GM21360 (cell line): Measurements from ENCODE around the gene MAD1L1.

Experiments used
- ATAC-seq: cut with Tn5 transposase; IDR thresholded peaks from one replicate; pipeline ENCODE4 v1.9.1; 2021; ENCODE audit warnings: mild to moderate bottlenecking, moderate library complexity; ENCODE audit not compliant: unreplicated experiment

The MAD1L1 gene

DNA sequence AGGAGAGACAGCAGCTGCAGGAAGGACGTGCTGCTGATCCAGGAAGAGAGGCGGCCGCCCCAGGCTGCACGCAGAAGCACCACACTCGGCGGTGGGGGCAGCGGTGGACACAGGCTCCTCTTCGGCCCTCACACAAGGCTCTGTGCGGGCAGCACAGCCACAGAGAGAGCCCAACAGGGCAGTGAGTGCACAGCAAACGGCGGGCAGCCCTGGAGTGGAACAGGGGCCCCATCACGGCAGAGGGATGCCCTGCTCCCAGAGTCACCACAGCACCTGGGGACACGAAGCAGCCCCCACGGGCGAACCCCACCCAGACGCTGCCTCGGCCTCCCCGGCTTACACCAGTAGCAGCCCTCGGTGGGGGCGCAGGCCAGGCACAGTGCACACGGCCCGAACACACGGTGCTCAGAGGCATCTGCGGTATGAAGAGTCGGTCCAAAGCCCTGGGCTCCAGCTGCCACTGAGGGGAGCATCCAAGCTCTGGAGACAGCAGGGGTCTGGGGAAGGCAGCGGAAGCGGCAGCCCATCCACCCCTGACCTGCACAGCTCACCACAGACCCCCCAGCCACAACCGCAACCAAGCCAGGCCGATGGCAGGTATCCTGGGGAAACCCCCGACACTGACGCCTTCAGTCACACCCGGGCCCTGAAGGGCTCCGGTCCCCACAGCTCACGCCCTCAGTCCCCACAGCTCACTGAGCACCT lies 26.1 kb upstream of the MAD1L1 start:
- ATAC-seq = peak; percentile 76

DNA sequence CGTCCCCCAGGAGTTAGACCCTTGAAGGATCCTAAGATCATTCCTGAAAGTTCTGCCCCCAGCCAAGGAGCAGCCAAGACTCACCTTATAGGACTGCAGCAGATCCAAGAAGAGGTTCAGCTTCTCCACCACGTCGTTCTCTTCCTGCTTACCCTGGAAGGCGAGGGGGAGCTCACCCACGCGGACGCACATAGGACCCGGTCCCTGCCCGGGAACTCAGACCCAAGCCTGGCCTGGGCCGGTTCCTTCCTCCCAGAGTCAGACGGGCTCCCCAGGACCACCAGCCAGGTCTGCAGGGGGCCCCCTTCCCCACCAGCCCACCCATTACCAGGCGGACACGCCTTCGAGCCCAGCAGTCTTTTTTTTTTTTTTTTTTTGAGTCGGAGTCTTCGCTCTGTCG lies 24.9 kb upstream of the MAD1L1 start:
- ATAC-seq = no peak

DNA sequence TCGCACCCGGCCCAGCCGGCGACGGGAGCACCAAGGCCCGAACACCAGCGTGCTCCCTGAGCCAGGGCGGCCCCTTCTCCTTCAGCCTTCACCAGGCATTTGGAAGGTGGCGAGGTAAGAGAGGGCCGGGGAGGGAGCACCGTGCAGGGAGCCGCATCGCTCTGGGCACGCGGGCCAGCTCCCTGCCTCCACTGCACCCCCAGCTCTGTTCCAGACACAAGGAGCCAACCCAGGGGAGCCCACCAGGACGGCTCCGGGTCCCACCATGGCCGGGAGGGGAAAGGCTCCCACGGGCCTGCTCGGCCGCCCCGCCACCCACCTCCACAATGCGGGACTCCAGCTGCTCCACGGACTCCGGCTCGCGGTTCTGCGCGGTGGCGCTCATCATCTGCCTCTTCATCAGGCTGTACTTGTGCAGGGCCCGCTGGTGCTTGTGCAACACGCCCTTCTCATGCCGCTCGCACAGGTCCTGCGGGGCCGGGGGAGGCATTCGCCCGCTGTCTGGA lies 24.4 kb upstream of the MAD1L1 start:
- no peak for ATAC-seq

DNA sequence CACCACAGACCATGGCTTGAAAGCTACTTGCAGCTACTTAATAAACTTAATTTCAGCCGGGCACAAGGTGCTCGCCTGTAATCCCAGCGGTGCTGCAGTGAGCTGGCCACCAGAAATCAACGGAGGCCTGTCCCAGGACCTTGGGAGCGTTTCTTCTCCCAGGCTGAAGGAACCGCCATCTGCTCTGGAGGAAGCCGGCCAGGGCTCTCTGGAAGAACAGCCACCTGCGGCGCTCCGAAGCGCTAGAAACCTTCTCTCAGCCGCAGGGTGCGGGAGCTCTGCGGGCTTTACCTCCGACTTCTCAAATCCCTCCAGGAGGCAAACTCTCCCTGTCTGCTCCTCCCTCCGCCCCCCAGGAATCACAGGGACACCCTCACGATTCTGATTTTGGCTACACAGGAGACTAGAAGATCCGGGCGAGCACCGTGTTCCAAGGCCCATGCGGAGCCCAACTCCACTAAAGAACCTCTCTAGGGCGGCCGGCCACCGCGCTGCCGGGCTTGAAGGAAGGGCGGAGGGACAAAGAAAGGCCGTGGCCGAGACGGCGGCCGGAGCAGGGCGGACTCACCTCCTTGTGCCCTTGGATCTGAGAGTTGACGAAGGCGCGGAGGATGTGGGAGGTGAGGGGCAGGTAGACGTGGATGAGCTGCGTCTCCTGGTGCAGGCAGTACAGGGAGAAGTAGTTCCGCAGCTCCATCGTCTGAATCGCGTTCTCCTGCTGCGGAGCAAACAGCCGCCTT lies 23.7 kb upstream of the MAD1L1 start:
- no peak for ATAC-seq

DNA sequence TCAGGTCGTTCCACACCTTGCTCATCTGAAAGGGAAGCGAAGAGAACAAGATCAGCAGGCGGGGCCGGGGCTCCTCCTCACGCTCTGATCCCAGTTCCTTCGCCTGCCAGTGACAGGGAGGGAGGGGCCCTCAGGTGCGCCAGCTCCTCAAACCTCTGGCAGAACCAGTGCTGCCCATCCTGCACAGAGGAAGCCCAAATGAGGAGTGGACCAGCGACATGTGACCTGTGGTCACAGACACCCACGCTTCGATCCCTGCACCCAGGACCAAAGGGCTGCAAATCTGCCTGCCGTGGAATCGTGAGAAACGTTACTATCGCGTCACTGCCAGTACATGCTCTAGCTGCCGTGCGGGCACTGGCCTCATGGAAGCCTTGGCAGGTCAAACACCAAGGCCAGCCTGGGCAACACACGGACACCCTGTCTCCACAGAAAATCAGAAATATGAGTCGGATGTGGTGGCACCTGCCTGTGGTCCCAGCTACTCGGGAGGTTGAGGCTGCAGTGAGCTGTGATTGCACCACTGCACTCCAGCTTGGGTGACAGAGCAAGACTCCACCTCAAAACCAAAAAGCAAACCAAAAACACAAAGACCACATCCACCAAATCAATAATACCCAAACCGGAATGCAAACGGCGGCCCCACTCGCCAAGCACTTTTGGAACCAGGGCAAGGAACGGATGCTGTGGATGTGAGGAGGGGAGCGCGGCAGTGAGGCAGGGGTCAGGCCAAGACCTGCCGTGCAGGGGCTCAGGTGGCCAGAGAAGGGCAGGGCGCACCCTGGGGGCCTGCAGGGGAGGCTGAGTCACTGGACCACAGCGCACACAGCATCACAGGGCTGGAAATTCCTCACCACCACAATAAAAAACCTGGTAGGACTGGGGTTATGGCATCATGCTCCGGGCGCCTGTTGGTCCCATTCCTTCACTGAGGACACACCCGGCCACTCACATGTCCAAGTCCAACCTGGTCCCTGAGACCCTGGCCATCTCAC lies 22.7 kb upstream of the MAD1L1 start:
- ATAC-seq = no peak

DNA sequence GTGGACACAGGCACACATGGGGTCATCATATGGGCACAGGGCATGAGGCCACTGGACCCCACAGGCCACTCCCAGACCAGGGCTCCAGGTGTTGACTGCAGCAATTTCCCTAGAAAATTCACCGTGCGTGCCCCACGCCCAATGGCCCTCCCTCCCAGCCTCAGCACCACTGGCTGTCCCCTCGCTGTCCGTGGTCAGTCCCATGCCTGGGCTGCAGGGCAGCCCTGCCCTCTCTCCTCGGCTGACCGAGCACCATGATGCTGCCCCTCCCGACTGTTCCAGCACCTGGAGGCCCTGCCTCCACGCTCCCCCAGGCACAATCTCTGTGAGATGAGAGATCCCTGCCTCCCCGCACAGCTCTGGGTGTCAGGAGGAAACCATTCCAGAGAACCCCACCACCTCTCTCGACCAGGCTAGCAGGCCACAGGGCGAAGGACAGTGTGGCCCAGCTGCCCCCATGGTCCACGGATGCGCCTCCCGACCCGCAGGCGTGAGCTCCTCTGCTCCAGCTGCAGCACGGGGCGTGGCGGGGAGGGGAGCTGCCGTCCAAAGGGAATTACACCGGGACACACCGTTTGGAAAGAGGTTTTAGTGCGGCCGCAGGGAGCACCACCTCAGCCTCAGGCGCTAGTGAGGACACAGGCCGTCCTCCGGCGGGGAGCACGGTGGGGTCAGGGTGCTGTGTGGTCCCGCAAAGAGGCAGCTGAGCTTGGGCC lies 21.8 kb upstream of the MAD1L1 start:
- no peak for ATAC-seq

DNA sequence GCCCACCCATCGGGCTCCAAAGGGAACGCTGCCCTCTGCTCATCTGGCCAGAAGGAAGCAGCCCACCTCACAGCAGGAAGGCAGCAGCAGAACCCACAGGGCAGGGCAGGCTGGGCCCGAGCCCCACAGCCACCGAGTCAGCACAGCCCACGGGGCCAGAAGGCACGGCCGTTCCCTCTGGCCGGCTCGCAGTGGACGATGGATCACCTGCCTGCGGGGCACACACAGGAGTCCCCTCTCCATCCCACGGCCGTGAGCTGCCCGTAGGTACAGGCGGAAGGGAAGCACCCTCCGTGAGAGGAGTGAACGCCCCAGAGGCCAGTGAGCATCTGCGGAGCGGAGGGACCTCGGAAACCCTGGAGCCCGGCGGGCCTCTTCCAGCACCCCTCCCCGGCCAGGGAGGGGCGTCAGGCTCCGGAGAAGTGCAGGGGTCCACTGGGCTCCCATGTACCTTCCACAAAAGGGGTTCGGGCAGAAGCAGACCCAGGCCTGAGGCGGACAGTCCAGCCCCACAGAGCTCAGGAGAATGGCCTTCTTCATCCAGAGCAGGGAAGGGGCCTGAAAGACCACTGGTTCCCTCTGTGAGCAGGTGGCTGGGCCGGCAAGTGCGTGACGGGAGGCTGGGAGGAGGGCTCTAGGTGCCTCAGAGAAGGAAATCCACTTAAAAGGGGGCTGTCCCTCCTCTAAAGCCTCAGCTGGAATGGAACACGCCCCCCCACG lies 20.9 kb upstream of the MAD1L1 start:
- ATAC-seq = no peak

DNA sequence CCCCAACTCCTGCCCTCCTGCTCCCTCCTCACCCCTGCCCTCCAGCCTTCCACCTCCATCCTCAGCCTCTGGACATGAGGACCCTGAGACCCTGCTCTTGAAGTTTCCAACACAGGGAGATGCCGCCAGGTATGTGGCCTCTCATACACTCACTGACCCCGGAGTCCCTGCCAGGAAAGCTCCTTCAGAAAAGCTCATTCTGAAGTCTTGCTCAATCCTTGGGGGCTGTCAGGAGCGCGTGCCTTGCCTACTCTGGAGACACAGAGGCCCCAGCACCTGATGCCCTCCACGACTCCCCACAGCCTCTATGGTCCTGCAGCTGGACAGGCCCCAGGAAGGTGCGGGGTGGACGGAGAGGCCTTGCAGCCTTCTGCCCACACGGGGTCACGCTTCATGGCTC lies 20.3 kb upstream of the MAD1L1 start:
- no peak for ATAC-seq

DNA sequence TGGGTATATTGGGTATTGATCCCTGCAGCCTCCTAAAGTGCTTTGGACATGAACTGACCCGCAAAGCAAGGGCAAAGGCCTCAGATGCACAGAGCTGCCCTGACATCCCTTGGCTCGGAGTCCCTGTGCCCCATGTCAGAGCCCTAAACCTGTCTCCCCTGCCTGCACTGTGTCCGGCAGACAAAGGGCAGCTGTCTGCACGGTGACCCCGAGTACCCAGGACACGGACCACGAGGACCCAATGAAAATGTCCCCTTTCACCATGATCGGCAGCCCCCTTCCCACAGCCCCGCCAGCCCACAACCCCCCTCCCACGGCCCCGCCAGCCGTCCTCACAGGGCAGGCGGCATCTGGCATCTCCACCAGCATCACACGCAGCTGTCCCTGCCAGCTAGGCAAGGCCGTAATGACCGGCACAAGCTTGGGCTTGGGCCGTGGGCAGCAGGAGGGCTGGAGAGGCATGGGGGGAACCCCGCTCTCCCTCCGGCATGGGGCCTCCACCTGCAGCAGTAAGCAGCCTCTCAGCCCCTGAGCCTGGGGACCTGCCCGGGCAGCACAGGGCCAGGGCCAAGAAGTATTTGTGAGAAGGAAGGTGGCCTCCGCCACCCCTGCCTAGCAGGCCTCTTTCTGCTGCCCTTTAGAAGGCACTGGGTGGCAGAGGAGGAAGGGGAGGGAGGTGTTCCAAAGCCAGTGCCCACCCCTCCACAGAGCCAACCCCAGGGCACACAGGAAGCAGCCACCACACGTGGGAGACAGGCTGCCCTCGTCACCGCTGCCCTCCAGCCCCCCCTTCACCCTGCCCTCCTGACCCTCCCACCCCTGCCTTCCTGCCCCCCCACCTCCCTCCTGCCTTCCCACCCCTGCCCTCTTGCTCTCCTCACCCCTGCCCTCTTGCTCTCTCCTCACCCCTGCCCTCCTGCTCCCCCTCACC lies 19.4 kb upstream of the MAD1L1 start:
- no peak for ATAC-seq

DNA sequence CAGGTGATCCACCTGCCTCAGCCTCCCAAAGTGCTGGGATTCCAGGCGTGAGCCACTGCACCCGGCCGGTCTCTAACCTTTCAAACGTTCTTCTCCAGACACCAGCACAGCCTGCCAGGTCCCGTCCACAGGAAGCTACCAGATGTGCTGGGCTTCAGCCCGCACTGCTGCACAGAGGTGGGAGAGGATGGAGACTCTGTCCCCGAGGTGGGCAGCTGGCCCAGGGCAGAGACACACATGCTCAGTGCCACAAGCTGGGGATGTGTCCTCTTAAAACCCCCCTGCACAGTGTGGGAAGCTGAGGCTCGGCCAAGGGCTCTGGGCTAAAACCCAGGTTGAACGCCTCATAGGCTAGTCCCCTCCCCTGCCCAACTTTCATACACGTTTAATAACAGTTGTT lies 18.6 kb upstream of the MAD1L1 start:
- ATAC-seq = no peak

DNA sequence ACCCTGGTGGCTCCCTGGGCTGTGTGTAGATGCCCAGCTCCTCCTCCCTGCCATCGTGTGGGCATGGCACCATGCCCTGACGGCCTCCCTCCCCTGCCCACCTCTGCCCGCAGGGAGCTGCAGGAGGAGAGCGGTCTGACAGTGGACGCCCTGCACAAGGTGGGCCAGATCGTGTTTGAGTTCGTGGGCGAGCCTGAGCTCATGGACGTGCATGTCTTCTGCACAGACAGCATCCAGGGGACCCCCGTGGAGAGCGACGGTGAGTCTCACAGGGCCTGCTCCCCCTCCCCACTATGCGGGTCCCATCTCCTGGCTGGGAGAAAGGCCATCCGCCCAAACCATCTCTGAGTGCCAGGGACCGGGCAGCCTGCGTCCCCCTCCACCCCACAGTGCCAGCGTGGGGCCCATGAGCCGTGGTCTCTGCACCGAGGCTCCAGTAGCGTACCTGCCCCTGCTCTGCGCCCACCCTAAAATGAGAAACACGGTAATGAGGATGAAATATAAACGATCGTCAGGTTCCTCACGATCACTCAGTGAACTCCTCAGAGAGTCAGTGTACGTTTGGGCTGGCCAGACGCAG lies 17.1 kb upstream of the MAD1L1 start:
- no peak for ATAC-seq

DNA sequence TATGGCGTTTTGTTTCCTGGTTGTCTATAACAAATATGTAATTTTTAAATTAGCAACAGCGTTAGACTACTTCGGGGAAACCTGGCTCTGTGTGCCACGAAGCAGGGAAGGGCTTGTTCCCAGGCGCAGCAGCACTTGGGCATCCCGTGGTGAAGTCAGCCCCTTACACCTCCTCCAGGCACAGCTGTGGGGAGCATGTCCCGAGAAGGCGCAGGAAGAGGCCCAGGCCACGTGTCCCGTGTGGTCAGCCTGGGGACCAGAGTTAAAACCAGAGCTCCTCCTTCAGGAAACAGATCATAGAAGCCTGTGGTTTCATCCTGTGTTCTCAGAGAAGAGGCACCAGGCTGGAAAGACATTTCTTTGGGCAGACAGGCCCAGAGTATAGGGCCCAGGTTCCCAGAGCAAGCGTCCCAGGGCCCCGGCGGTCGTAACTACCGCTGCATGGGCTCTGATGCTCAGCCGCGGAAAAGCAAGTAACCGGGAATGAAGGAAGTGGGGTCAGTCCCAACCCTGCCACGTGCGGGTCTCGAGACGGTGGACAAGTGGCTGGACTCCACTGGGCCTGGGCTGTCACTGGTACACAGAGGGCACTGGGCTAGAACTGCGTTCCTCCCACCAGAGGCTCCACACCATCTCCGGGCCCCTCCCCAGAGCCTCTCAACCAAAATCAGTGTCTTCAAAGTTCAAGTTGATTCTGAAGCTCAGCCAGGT lies 16.4 kb upstream of the MAD1L1 start:
- ATAC-seq = no peak

DNA sequence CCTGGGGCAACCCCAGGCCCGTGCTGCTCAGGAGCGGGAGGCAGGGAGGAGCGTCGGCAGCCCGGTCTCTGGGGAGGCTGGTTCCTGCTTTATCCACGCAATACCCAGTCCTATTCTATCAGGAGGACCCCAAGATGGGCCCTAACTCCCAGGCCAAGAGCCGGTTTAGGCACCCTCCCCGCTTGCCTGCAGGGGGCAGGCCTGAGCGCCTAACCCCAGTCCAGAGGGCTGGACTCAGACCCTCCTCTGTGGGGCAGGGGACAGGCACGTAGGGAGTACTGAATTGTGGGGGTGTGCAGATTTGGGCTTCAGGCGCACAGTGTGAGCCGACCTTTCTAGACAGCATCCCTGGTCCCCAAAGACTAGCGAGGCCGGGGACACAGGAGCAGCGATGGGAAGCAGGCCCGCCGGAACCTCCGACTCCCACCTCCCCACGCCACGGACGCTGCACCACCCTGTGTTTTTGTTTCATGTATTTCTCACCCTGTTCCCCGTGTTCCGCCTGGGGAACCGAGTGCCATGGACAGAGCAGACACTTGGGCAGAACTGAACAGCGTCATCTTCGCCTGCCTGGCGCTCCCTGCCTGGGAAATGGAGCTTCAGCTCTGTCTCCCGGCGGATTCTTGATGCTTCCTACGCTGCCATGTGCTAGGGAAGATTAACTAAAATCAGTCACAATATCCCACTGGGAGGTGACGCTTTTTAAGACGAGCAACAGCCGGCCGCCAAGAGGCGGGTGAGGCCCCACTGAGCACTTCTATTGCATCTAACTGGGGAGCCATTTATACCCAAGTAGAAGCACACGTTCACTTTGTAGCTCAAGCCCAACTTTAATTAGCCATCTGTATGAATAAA lies 14.6 kb upstream of the MAD1L1 start:
- no peak for ATAC-seq

DNA sequence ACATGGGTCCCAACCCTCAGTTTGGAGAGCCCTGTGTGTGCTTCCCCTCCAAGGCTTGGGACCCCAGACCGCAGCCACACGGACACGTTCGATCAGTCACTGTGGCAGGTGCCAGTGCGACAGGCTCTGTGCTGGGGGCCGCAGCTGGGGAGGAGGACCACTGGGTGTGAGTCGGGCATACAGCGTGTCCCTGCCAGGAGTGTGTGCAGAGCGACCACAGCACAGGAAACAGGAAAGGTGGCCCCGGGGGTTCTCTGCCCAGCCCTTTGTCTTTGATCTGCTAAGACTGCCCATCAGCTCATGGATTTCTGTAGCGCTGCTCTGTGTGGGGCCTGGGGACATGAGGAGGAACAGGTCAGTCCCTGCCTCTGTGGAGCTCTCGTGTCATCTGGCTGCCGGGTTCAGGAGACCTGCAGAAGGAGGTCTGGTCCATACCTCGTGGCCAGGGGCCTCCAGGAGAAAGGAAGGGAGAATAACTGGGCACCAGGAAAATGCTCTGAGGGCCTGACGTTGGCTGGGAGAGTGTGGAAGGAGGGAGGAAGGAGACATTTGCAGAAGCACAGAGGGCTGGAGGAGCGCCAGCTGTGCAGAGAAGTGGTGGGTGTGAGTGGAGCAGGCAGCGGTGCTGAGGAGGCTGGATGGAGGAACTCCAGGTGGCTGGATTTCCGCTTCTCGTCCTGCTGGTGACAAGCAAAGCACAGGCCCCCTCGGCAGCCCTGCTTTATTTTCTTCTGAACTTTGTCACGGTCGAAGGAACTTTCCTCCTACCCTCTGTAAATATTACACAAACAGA lies 13.3 kb upstream of the MAD1L1 start:
- ATAC-seq = no peak

DNA sequence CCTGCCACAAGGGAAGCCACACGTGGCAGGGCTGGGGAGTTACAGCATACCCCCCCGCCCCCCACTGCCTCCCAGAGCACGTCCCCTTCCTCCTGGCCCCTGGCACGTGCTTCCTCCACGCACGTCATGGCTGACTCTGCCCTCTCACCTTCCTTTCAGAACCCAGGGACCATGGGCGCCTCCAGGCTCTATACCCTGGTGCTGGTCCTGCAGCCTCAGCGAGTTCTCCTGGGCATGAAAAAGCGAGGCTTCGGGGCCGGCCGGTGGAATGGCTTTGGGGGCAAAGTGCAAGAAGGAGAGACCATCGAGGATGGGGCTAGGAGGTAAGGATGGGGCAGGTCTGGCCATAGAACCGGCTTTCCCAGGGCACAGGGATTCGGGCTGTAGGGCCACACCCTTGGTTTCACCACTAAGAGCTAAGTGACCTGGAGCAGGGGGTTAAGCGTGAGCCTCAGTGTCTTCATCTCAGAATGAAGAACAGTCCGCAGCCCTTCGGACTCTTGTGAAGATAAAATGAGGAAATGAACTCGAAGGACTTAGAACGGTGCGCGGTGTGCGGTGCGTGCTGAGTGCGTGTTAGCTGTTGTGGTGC lies 11.8 kb upstream of the MAD1L1 start:
- no peak for ATAC-seq

DNA sequence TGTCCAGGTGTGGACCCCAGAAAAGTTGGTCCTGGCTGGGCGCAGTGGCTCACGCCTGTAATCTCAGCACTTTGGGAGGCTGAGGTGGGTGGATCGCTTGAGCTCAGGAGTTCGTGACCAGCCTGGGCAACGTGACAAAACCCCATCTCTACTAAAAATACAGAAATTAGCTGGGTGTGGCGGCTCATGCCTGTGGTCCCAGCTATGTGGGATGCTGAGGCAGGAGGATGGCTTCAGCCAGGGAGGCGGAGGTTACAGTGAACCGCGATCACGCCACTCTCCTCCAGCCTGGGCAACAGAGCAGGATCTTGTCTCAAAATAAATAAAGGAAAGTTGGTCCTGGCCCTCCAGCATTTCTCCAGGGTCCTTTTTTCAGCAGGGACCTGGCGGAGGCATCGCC lies 10.7 kb upstream of the MAD1L1 start:
- no peak for ATAC-seq
